ENCODE data around the gene RMC1. TPM values are rescaled to one million over a fixed set of nuclear protein-coding genes. Genes with fewer than 3 reads are reported as not detected.

Gene RMC1
- total and polyA plus RNA-seq, 11 donors, result 12.2 to 27.8 (median 17.5) TPM

- DNase-seq, result no peak
- intact Hi-C loops (cut with DNase I), result no loop called here
- whole genome bisulfite sequencing, 4 donors, result 53 to 64% (median 61%) methylated on average over 2 of the region's 2 CpGs
- no peak overlapping the region for H3K4me3 ChIP-seq
- H3K27ac ChIP-seq, result peak overlapping the region in 1 of 12 donors; percentile 50
- H3K9me3 ChIP-seq, result no peaks in the 10 kb centered on the region
- ATAC-seq, result no peak
- no peaks in the 10 kb centered on the region for H3K27me3 ChIP-seq
- H3K36me3 ChIP-seq, result peaks cover 0 to 76% (median 49%) of the 10 kb centered on the region in 9 donors
- TF ChIP-seq, protein P1, sequence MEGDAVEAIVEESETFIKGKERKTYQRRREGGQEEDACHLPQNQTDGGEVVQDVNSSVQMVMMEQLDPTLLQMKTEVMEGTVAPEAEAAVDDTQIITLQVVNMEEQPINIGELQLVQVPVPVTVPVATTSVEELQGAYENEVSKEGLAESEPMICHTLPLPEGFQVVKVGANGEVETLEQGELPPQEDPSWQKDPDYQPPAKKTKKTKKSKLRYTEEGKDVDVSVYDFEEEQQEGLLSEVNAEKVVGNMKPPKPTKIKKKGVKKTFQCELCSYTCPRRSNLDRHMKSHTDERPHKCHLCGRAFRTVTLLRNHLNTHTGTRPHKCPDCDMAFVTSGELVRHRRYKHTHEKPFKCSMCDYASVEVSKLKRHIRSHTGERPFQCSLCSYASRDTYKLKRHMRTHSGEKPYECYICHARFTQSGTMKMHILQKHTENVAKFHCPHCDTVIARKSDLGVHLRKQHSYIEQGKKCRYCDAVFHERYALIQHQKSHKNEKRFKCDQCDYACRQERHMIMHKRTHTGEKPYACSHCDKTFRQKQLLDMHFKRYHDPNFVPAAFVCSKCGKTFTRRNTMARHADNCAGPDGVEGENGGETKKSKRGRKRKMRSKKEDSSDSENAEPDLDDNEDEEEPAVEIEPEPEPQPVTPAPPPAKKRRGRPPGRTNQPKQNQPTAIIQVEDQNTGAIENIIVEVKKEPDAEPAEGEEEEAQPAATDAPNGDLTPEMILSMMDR (IDR thresholded peaks at IDR 0.05), result no peak
- no peak for TF ChIP-seq POLR2A (IDR thresholded peaks at IDR 0.05)
- H3K4me1 ChIP-seq, result peaks cover 0 to 36% (median 23%) of the 10 kb centered on the region in 12 donors
These were observed 68.7 kb downstream of the RMC1 start for GRCh38 chr18:23572012-23572411.

DNA sequence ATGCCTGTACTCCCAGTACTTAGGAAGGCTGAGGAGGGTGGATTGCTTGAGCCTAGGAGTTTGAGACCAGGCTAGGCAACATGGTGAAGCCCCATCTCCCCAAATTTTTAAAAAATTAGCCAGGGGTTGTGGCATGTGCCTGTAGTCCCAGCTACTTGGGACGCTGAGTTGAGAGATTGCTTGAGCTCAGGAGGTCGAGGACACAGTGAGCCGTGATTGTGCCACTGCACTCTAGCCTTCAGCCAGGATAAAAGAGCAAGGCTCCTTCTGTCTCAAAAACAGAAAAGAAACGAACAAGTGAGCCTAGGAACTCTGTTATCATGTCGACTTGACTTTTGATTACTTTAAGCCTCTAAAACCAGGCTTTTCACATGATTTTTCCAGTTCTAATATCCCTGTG is 69.3 kb downstream of the RMC1 start:
- ATAC-seq, result peak in 1 of 4 donors; percentile 51
- Histone ChIP-seq H3K36me3 (peaks cover 0 to 70% (median 43%) of the 10 kb centered on the region in 9 donors), H3K4me1 (peaks cover 0 to 36% (median 23%) of the 10 kb centered on the region in 12 donors), H3K9me3 (no peaks in the 10 kb centered on the region), H3K27ac (peak overlapping the region in 5 of 12 donors; percentile 10 to 76 (median 31)), H3K4me3 (no peak overlapping the region), H3K27me3 (no peaks in the 10 kb centered on the region)
- WGBS, 4 donors, result 57 to 70% (median 62%) methylated on average over 5 of the region's 5 CpGs
- DNase-seq, result no peak
- no peak for TF ChIP-seq POLR2A (IDR thresholded peaks at IDR 0.05)
- TF ChIP-seq, protein P1 (IDR thresholded peaks at IDR 0.05), result no peak
- intact Hi-C loops (cut with DNase I), result no loop called here

- Histone ChIP-seq H3K4me1 (peaks cover 0 to 36% (median 23%) of the 10 kb centered on the region in 12 donors), H3K9me3 (no peaks in the 10 kb centered on the region), H3K27ac (peak overlapping the region in 5 of 12 donors; percentile 10 to 76 (median 31)), H3K4me3 (no peak overlapping the region), H3K36me3 (peaks cover 0 to 66% (median 38%) of the 10 kb centered on the region in 9 donors), H3K27me3 (no peaks in the 10 kb centered on the region)
- intact Hi-C loops (cut with DNase I), result no loop called here
- ATAC-seq (peak in 3 of 4 donors; percentile 36 to 65 (median 38)), DNase-seq (no peak)
- no peak for TF ChIP-seq POLR2A (IDR thresholded peaks at IDR 0.05)
- TF ChIP-seq, protein P1 (IDR thresholded peaks at IDR 0.05), result no peak
- 59 to 75% (median 61%) methylated on average over 4 of the region's 4 CpGs for WGBS, 4 donors
These were observed 69.7 kb downstream of the RMC1 start for GRCh38 chr18:23573020-23573419.

DNA sequence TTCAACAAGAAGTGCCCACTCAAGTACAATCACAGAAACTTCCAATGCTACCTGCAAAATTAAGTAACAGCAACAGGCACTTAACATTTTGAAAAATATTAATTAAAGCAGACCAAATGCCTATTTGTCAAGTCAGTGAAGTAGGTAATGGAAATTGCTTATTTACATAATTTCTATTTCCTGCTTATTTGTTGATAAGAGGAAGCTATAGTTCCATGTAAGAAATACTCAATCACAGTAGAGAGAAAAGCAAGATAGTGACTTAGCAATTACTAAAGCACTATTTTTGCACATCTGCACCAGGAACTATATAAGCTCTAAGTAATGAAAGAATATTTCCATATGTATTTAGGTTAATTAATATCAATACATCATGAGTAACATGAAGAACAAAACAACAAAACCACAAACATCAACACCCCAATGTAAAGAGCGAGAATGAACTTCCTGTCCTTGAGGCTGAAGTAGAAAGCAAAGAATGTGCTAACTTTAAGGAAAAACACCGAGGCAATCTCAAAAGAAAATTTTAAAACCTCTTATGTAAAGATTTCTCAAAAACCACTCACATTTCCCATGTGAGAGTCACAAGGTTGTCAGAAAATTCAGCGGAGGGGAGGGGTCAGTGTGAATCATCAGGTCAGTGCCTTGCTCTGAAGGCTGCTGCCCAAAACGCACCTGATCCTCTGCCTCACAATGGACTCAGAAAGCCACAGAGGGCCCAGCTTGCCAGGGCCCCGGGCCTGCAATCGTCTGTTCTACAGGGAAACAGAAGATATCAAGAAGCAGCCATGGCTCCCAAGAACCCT is 70.5 kb downstream of the RMC1 start:
- peak in 2 of 4 donors; percentile 36 to 39 for ATAC-seq
- Histone ChIP-seq H3K36me3 (peaks cover 0 to 58% (median 30%) of the 10 kb centered on the region in 9 donors), H3K27ac (peak overlapping the region in 9 of 12 donors; percentile 2 to 76 (median 17))

More for the DNA sequence above, 70.5 kb downstream of the RMC1 start:
- WGBS, 4 donors, result 52 to 64% (median 58%) methylated on average over 6 of the region's 6 CpGs
- Histone ChIP-seq H3K4me1 (peaks cover 0 to 41% (median 23%) of the 10 kb centered on the region in 12 donors), H3K27me3 (no peaks in the 10 kb centered on the region), H3K9me3 (no peaks in the 10 kb centered on the region), H3K4me3 (no peak overlapping the region)
- TF ChIP-seq, protein P1 (IDR thresholded peaks at IDR 0.05), result no peak
- TF ChIP-seq POLR2A (IDR thresholded peaks at IDR 0.05), result no peak
- DNase-seq, result no peak
- intact Hi-C loops (cut with DNase I), result no loop called here

Data from heart left ventricle (tissue), 16 donors.